Measurements from ENCODE around the gene GTF3C1. TPM values are rescaled to one million over a fixed set of nuclear protein-coding genes. Genes with fewer than 3 reads are reported as not detected.
A peak's percentile ranks its signal among the peaks of the same experiment; 100 is the strongest.
"Not testable (repeated sequence)": the region's sequence is repeated elsewhere in the genome, so short reads cannot be mapped to it uniquely, and the experiment has no call there.

The GTF3C1 gene
- polyA plus RNA-seq, 3 donors from 2014 or later, result 73.7 to 107 (median 97.6) TPM

DNA sequence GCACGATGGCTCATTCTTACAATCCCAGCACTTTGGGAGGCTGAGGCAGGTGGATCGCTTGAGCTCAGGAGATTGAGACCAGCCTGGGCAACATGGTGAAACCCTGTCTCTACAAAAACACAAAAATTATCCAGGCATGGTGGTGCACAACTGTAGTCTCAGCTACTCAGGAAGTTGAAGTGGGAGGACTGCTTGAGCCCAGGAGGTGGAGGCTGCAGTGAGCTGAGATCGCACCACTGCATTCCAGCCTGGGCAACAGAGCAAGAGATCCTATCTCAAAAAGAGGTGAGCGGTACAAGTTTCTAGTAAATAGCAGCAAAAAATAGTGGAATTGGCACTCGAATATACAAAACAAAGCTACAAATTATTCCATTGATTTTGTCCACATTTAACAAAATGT lies 116.5 kb downstream of the GTF3C1 start:
- H3K27me3 Mint-ChIP-seq (ENCODE audit: low read depth in 3 of 3); H3K9me3 Mint-ChIP-seq; DNase-seq; H3K4me3 Mint-ChIP-seq: not testable (repeated sequence)
- Mint-ChIP-seq H3K27ac (peak overlapping the region in 5 of 6 donors; percentile 29 to 87 (median 59)), H3K4me1 (peaks cover 15 to 24% of the 10 kb centered on the region in 2 donors), H3K36me3 (peaks cover 4 to 29% (median 26%) of the 10 kb centered on the region in 3 donors)

GRCh38 chr16:27432558-27432957 lies 117.2 kb downstream of the GTF3C1 start:
- Mint-ChIP-seq H3K36me3 (peaks cover 4 to 24% (median 20%) of the 10 kb centered on the region in 3 donors), H3K4me3 (no peak overlapping the region), H3K9me3 (no peaks in the 10 kb centered on the region), H3K27me3 (ENCODE audit: low read depth in 3 of 3) (peaks cover 0 to 3% (median 0%) of the 10 kb centered on the region in 3 donors), H3K4me1 (peaks cover 18 to 26% of the 10 kb centered on the region in 2 donors), H3K27ac (peak overlapping the region in 5 of 6 donors; percentile 40 to 87 (median 59))
- no peak for DNase-seq

DNA sequence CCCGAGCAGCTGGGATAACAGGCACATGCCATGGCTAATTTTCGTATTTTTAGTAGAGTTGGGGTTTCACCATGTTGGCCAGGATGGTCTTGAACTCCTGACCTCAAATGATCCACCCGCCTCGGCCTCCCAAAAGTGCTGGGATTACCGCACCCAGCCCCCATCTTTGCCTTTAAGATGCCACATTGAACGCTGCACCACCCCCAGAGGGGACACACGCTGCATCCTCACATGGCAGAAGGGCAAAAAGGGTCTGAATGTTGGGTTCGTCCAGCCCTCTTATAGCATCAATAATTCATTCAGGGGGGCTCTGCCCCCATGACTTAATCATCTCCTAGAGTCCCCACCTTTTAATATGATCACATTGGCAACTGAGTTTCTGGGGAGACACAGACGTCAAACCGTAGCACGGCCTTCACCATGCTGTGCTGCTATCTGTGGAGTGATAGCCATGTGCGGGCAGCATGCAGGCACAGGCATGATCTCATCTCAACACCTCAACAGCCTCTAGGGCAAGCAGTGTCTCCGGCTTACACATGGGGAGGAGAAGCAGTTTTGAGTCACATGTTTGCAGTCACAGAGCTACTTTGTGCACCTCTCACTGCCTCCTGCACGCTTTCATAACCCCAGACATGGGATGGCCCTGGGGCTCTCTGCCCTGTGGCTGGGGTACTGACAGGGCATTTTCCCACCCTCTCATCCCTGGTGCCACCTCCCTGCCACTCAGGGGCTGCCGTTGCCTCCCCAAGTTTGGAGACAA lies 117.8 kb downstream of the GTF3C1 start:
- Mint-ChIP-seq H3K36me3 (peaks cover 4 to 24% (median 20%) of the 10 kb centered on the region in 3 donors), H3K27me3 (ENCODE audit: low read depth in 3 of 3) (peaks cover 0 to 3% (median 2%) of the 10 kb centered on the region in 3 donors)

DNA sequence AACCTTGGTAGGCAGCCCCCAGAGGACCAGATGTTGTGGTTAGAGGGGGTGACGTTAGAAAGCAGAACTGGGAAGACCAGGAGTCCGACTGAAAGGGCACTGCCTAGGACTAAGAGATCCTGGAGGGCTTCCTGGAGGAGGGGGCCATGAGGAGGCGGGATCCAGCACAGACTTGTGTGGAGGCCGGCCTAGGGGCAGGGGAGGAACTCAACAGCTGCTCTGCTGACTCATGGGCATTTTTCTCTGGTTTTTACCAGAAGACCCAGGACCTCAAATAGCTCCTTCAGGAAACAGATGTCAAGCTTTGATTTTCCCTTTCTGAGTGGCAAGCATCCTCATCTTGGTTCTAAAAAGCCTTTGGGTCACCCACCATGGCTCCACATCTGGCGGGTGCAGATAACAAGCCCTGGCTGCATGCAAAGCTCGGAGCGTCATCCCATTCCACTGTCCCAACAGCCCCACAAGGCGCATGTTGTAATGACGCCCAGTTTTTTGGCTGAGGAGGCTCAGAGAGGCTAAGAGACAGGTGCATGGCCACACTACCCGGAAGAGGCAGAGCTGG lies 118.7 kb downstream of the GTF3C1 start:
- H3K27ac Mint-ChIP-seq, result peak overlapping the region in 4 of 6 donors; percentile 7 to 76 (median 72)
- H3K9me3 Mint-ChIP-seq, result no peaks in the 10 kb centered on the region
- DNase-seq, result no peak
- peaks cover 0 to 6% (median 2%) of the 10 kb centered on the region in 3 donors for H3K27me3 Mint-ChIP-seq (ENCODE audit: low read depth in 3 of 3)
- peaks cover 28 to 42% of the 10 kb centered on the region in 2 donors for H3K4me1 Mint-ChIP-seq
- no peak overlapping the region for H3K4me3 Mint-ChIP-seq
- peaks cover under 1 to 21% (median 11%) of the 10 kb centered on the region in 3 donors for H3K36me3 Mint-ChIP-seq

More for the DNA sequence above, 117.8 kb downstream of the GTF3C1 start:
- DNase-seq, result no peak
- Mint-ChIP-seq H3K4me1 (peaks cover 24 to 32% of the 10 kb centered on the region in 2 donors), H3K27ac (peak overlapping the region in 4 of 6 donors; percentile 28 to 86 (median 66)), H3K4me3 (no peak overlapping the region), H3K9me3 (no peaks in the 10 kb centered on the region)

- Mint-ChIP-seq H3K27ac (peak overlapping the region; percentile 27 to 76 (median 72)), H3K4me1 (peaks cover 31 to 47% of the 10 kb centered on the region in 2 donors), H3K4me3 (no peak overlapping the region), H3K36me3 (peaks cover 0 to 22% (median 10%) of the 10 kb centered on the region in 3 donors), H3K27me3 (ENCODE audit: low read depth in 3 of 3) (peaks cover 0 to 9% (median 3%) of the 10 kb centered on the region in 3 donors), H3K9me3 (no peaks in the 10 kb centered on the region)
- DNase-seq, result no peak
Observed at GRCh38 chr16:27430512-27430911, 119.2 kb downstream of the GTF3C1 start.

- H3K9me3 Mint-ChIP-seq, result no peaks in the 10 kb centered on the region
- peak overlapping the region in 2 of 6 donors; percentile 27 to 76 for H3K27ac Mint-ChIP-seq
- H3K4me1 Mint-ChIP-seq, result peaks cover 34 to 52% of the 10 kb centered on the region in 2 donors
- no peak overlapping the region for H3K4me3 Mint-ChIP-seq
- H3K36me3 Mint-ChIP-seq, result peaks cover 2 to 24% (median 10%) of the 10 kb centered on the region in 3 donors
- peaks cover 0 to 9% (median 3%) of the 10 kb centered on the region in 3 donors for H3K27me3 Mint-ChIP-seq (ENCODE audit: low read depth in 3 of 3)
- no peak for DNase-seq
Observed at GRCh38 chr16:27429981-27430441, 119.7 kb downstream of the GTF3C1 start.

DNA sequence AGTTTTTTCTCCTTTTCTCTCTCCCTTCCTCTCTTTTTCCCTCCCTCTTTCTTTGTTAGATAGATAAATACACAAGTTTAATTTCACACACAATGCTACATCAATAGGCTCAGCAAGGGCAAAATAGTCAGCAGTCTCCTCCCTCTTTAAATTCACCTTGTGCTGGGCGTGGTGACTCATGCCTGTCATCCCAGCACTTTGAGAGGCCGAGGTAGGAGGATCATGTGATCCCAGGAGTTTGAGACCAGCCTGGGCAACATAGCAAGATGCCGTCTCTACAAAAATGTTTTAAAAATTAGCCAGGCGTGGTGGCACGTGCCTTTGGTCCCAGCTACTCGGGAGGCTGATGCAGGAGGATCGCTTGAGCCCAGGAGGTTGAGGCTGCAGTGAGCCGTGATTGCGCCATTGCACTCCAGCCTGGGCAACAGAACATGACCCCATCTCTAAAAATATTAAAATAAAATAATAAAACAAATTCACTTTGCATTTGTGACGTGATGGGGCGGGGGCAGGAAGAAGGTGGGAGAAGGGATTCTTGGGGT lies 120.3 kb downstream of the GTF3C1 start:
- Mint-ChIP-seq H3K27ac (peak overlapping the region in 1 of 6 donors; percentile 70), H3K4me1 (peaks cover 38 to 58% of the 10 kb centered on the region in 2 donors), H3K9me3 (no peaks in the 10 kb centered on the region), H3K27me3 (ENCODE audit: low read depth in 3 of 3) (peaks cover 0 to 9% (median 3%) of the 10 kb centered on the region in 3 donors), H3K36me3 (peaks cover 8 to 26% (median 10%) of the 10 kb centered on the region in 3 donors), H3K4me3 (no peak overlapping the region)
- no peak for DNase-seq

GRCh38 chr16:27428026-27428785 lies 121.5 kb downstream of the GTF3C1 start:
- H3K27ac Mint-ChIP-seq, result peak overlapping the region in 5 of 6 donors; percentile 50 to 95 (median 60)
- H3K9me3 Mint-ChIP-seq, result peaks cover 0 to 6% (median 0%) of the 10 kb centered on the region in 6 donors
- H3K36me3 Mint-ChIP-seq, result peaks cover 10 to 28% (median 15%) of the 10 kb centered on the region in 3 donors
- H3K4me1 Mint-ChIP-seq, result peaks cover 39 to 67% of the 10 kb centered on the region in 2 donors
- H3K4me3 Mint-ChIP-seq, result no peak overlapping the region
- no peak for DNase-seq
- peaks cover 0 to 9% (median 3%) of the 10 kb centered on the region in 3 donors for H3K27me3 Mint-ChIP-seq (ENCODE audit: low read depth in 3 of 3)

DNA sequence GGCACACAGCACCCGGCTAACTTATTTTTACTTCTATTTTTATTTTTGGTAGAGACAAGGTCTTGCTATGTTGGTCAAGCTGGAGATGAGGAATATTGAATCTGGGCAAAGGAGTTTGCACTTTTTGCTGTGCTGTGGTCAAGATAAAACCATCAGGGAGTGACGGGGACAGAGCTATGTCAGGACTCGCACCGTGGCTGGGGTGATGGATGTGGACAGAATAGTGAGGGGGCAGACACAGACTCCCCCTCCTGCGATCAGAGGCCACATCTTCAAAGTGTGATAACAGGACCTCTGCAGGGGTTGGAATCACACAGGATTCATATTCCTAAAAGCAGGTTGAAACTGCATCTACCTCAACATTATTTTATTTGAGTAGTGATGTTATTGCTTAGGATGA lies 122.2 kb downstream of the GTF3C1 start:
- peaks cover 0 to 12% (median 3%) of the 10 kb centered on the region in 6 donors for H3K9me3 Mint-ChIP-seq

DNA sequence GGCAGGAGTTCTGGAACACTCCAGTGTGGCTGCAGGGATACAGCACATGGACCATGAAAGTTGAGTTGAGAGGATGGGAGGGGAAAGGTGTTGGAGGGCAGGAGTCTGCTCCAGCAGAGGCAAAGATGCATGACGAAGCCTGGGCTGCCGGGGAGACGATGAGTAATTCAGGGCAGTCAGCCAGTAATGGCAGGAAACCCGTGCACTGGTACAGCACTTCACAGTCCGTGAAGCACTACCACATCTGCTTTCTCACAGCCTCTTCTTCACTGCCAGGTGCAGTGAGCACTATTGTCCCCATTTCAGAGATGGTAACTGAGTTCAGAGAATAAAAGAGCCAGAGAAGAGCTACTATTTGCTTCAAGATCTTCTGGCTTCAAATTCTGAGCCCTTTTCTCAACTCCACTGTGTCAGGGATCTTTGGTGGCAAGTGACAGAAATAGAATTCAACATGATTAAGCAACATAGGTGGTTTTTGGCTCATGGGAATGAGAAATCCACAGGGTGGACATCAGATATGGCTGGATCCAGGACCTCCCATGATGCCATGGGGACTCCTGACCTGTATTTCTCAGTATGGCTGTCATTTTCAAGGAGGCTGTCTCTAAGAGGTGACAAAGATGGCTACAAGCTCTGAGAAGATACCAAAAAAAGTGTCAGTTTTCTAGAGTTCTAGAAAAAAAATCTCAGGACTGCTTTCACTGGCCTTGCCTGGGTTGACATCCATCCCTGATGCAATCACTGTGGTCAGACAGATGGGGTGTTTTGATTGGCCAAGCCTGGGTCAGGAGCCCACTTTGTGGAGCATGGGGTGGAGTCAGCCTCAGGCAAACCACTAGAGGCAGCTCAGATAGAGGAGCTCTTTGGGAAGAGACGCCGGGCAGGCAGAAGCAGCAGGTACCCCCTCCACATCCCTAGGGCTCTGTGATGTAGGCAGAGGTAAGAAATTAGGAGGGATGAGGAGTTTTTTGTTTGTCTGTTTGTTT lies 123.0 kb downstream of the GTF3C1 start:
- peak overlapping the region; percentile 91 to 96 (median 94) for H3K27ac Mint-ChIP-seq
- H3K9me3 Mint-ChIP-seq, result peaks cover 4 to 20% (median 11%) of the 10 kb centered on the region in 6 donors
- H3K27me3 Mint-ChIP-seq (ENCODE audit: low read depth in 3 of 3), result peaks cover 0 to 9% (median 3%) of the 10 kb centered on the region in 3 donors
- H3K4me1 Mint-ChIP-seq, result peaks cover 32 to 72% of the 10 kb centered on the region in 2 donors
- H3K4me3 Mint-ChIP-seq, result peak overlapping the region; percentile 24 to 65 (median 54)
- peak; percentile 64 to 74 (median 67) for DNase-seq
- H3K36me3 Mint-ChIP-seq, result peaks cover 20 to 33% (median 23%) of the 10 kb centered on the region in 3 donors

More for the DNA sequence above, 122.2 kb downstream of the GTF3C1 start:
- H3K4me3 Mint-ChIP-seq, result peak overlapping the region in 1 of 5 donors; percentile 38
- H3K4me1 Mint-ChIP-seq, result peaks cover 33 to 67% of the 10 kb centered on the region in 2 donors
- peaks cover 12 to 28% (median 15%) of the 10 kb centered on the region in 3 donors for H3K36me3 Mint-ChIP-seq
- H3K27me3 Mint-ChIP-seq (ENCODE audit: low read depth in 3 of 3), result peaks cover 0 to 9% (median 3%) of the 10 kb centered on the region in 3 donors
- DNase-seq, result no peak
- H3K27ac Mint-ChIP-seq, result peak overlapping the region; percentile 90 to 96 (median 94)

- peaks cover 0 to 9% (median 3%) of the 10 kb centered on the region in 3 donors for H3K27me3 Mint-ChIP-seq (ENCODE audit: low read depth in 3 of 3)
- peaks cover 24 to 40% (median 29%) of the 10 kb centered on the region in 3 donors for H3K36me3 Mint-ChIP-seq
- DNase-seq, result no peak
- H3K9me3 Mint-ChIP-seq, result peaks cover 4 to 24% (median 17%) of the 10 kb centered on the region in 6 donors
- H3K4me3 Mint-ChIP-seq, result peak overlapping the region in 4 of 5 donors; percentile 24 to 61 (median 47)
- peak overlapping the region; percentile 91 to 96 (median 94) for H3K27ac Mint-ChIP-seq
- peaks cover 32 to 77% of the 10 kb centered on the region in 2 donors for H3K4me1 Mint-ChIP-seq
Observed at GRCh38 chr16:27425961-27426360, 123.8 kb downstream of the GTF3C1 start.
